ENCODE measurements around the gene ULK2. TPM values are rescaled to one million over a fixed set of nuclear protein-coding genes. Genes with fewer than 3 reads are reported as not detected.

Gene ULK2
- polyA plus RNA-seq, 1 donor from 2014 or later: 1.8 TPM

DNA sequence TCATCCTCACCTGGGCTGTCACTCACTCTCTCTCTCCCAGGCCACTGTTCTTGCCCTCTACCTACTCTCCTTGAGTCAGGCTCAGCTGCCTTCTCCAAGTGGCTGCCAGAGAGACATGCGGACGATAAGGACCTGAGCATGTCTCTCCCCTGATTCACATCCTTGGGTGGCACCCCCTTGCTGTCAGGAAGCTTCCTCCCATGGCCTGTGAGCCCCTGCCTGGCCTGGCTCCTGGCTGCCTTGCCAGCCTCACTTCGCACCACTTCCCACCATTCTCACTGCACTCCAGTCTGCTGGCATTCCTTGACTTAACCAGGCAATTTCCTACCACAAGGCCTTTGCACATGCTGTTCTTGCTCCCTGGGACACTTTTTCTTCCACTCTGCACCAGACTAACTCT lies 116.9 kb downstream of the ULK2 start:
- Mint-ChIP-seq H3K27ac (peak overlapping the region in 1 of 3 donors; percentile 35), H3K4me1 (peaks cover 14 to 21% (median 19%) of the 10 kb centered on the region in 3 donors)

DNA sequence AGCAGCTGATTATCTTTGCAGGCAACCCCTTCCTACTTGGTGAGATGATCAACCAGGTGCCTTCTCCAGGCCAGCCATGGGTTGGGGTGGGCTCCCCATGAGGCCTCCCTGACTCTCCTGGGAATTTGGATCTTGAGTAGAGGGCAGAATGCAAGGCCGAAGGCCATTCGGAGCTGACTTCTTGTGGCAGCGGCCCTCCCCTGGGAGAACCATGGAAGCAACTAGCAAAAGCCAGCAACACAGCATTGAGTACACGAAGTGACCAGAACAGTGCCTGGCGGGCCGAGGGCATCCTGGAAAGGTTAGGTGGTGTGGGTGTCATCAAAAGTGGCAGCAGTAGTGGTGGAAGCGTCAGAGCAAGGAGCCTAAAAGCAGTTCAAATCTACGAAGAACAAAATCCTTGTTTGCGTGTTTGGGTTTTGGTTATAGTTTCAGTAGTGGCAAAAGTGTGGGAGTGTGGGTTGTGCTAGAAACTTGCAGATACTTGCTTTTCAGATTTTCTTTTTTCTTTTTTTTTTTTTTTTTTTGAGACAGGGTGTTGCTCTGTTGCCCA lies 117.6 kb downstream of the ULK2 start:
- H3K36me3 Mint-ChIP-seq: peaks cover 2% of the 10 kb centered on the region
- peaks cover 11 to 15% (median 12%) of the 10 kb centered on the region in 3 donors for H3K4me1 Mint-ChIP-seq
- H3K27ac Mint-ChIP-seq: no peak overlapping the region
- no peak overlapping the region for H3K4me3 Mint-ChIP-seq
- peaks cover 2% of the 10 kb centered on the region for H3K27me3 Mint-ChIP-seq
- peaks cover 0 to 1% (median 0%) of the 10 kb centered on the region in 3 donors for H3K9me3 Mint-ChIP-seq

More for the DNA sequence above, 116.9 kb downstream of the ULK2 start:
- Mint-ChIP-seq H3K27me3 (peaks cover 2% of the 10 kb centered on the region), H3K36me3 (peaks cover 2% of the 10 kb centered on the region), H3K4me3 (no peak overlapping the region), H3K9me3 (peaks cover 0 to 1% (median 0%) of the 10 kb centered on the region in 3 donors)

DNA sequence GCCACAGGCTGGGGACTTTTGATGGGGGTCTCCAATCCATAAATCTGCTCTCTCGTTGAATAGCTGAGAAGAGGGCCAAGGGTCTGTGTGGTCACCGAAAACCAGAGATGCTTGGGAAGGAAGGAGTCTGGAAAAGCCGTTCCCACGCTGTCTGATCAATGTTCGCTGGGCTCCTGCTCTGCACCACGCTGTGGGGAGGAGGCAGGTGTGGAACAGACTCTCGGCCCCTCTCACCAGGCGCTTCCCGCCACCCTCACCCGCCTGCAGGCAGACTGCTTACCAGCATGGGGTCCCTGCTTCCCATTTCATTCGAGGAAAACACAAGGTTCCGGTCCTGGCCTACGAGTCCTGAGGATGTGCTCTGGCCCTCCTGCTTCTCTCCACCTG lies 118.9 kb downstream of the ULK2 start:
- Mint-ChIP-seq H3K9me3 (peaks cover 0 to 1% (median 0%) of the 10 kb centered on the region in 3 donors), H3K36me3 (peaks cover 2% of the 10 kb centered on the region), H3K27me3 (peaks cover 2% of the 10 kb centered on the region), H3K4me3 (no peak overlapping the region), H3K27ac (no peak overlapping the region), H3K4me1 (peaks cover 2 to 5% (median 4%) of the 10 kb centered on the region in 3 donors)

DNA sequence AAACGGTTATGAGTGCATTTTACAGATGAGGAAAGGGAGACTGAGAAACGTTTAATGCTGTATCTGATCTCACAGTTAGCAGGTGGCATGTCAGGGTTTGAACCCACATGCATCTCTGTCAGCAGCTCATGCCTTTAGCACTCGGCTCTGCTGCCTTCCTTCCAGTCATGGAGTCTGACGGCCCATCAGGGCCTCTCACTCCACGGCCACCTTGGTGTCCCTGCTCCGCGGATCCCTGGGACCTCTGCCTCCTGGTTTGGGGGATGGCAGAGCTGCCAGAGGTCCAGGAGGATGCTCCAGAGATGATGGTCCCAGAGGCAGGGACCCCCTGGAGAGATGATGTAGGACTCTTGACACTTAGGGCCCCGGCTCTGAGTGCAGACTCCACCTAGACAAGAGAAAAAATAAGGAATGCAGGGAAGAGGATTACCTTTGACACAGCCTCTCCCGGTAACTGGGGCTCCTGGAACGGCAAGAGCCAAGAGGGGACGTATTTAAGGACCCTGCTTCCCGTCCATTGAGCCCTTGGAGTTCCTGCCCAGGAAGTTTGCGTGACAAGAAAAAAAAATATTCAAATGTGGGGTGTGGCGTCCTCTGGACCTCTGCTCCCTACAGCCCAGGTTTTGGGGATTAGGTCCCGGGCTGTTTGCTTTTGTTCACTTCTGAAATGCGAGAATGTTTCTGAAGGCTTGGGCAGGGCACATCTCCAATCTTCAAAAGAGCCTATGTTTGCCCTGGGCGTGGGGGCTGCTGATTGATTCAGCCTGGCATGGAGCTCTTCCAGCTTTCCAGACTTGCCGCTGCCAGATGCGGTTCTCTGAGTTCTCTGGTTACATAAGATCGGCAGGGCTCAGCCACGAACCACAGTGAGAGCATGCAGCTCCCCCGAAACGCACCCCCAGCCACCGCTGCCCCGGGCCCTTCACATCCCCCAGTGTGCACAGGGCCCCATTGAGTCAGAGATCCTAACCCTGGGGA lies 119.6 kb downstream of the ULK2 start, which contains the start of gene ALDH3A1:
ALDH3A1 (minus strand) TSS at position 470 of the 978 bp plus-strand sequence. CDS start 3,169 bp downstream, outside the sequence.
- peak within 1 kb of the TSS in 1 of 4 donors; percentile 54 for H3K4me3 Mint-ChIP-seq
- H3K4me1 Mint-ChIP-seq: peaks cover 0 to 4% (median 2%) of the 10 kb centered on the region in 3 donors
- peaks cover 0 to 1% (median 0%) of the 10 kb centered on the region in 3 donors for H3K9me3 Mint-ChIP-seq
- peak within 1 kb of the TSS in 1 of 3 donors; percentile 75 for H3K27ac Mint-ChIP-seq
- H3K27me3 Mint-ChIP-seq: peaks cover 2% of the 10 kb centered on the region
- H3K36me3 Mint-ChIP-seq: peaks cover 2% of the 10 kb centered on the region

DNA sequence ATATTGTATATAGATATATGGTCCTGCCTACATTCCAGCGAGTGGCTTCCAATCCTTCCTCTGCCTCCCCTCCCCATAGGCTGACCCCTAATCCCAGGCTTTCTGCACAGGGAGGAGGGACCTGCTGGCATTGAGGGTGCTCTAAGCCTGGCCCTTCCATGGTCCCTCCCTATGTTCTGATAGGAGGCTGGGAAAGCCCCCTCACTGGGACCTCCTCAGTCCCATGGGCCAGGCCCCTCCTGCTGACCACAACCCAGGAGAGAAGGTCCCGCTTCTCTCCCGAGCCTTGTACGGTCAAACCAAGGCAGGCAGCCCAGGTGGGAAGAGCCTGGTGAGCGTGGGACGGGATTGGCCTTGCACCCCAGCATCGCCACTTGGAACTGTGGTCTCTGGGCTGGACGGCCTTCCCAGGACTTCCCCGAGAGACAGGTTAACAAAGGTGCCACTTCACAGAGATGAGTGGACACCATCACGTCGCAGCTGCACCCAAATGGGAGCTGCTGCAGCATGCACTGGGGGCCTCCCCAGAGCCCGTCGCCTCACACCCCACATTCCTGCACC lies 120.5 kb downstream of the ULK2 start:
- H3K4me3 Mint-ChIP-seq: no peak overlapping the region
- H3K9me3 Mint-ChIP-seq: peaks cover 0 to 1% (median 0%) of the 10 kb centered on the region in 3 donors
- peaks cover 0 to 4% (median 2%) of the 10 kb centered on the region in 3 donors for H3K4me1 Mint-ChIP-seq
- H3K27ac Mint-ChIP-seq: no peak overlapping the region
- H3K36me3 Mint-ChIP-seq: peaks cover 2% of the 10 kb centered on the region
- peaks cover 2% of the 10 kb centered on the region for H3K27me3 Mint-ChIP-seq

DNA sequence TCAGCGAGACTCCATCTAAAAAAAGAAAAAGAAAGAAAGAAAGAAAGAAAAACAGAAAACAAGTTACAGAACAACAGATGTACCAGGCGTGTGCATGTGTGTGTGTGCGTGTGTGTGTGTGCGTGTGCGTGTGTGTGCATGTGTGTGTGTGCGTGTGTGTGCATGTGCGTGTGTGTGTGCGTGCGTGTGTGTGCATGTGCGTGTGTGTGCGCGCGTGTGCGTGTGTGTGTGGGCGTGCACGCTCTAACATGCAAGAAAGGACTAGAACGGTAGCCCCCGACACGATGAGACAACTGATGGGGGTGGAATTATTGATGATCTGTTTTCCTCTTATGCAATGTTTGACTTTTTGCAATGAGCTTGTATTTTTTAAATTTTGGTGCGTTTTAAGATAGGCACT lies 121.2 kb downstream of the ULK2 start:
- H3K4me3 Mint-ChIP-seq: peak overlapping the region in 1 of 4 donors; percentile 32
- peaks cover 0 to 4% (median 2%) of the 10 kb centered on the region in 3 donors for H3K4me1 Mint-ChIP-seq
- H3K36me3 Mint-ChIP-seq: peaks cover 2% of the 10 kb centered on the region
- peaks cover 2% of the 10 kb centered on the region for H3K27me3 Mint-ChIP-seq
- no peak overlapping the region for H3K27ac Mint-ChIP-seq
- no peaks in the 10 kb centered on the region for H3K9me3 Mint-ChIP-seq

DNA sequence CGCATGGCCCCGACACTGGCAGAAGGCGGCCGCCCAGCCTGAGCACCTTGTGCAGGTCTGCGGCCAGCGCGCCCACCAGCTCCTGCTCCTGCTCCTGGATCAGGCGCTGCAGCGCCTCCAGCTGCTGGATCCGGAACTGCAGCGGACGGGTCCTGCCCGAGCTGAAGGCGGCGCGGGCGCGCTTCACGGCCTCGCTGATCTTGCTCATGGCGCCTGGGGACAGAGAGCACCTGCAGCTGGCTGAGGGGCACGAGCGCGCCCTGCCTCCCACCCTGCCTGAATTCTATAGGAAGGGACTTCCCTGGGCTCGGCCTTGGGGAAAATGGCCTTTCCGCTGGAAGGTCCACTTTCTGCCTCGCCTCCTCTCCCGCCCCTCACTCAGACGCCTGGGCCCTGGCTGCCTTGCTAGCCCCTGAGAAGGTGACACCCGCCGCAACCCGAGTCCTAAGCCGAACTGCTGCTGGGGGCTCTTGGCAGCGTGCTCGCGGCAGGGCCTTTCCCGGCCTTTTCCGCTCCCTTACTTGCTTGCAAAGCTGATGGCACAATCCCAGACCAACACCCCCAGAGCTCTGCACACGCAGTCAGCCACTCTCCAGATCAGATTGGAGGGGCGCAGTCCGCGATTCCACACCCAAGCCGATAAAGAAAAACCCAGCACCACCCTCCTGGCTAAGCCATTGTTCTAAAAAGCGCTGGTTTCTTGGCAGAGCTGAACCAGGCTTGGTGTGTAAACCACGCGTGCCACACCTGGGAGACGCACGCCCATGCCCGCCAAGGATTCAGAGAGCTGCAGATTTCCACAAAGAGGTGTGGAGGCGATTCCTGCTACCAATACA lies 122.6 kb downstream of the ULK2 start:
- H3K4me1 Mint-ChIP-seq: peaks cover 0 to 2% (median 0%) of the 10 kb centered on the region in 3 donors
- peaks cover 2% of the 10 kb centered on the region for H3K36me3 Mint-ChIP-seq
- no peaks in the 10 kb centered on the region for H3K9me3 Mint-ChIP-seq
- H3K27ac Mint-ChIP-seq: no peak overlapping the region
- peak overlapping the region in 3 of 4 donors; percentile 50 to 75 (median 66) for H3K4me3 Mint-ChIP-seq
- H3K27me3 Mint-ChIP-seq: peaks cover 2% of the 10 kb centered on the region

DNA sequence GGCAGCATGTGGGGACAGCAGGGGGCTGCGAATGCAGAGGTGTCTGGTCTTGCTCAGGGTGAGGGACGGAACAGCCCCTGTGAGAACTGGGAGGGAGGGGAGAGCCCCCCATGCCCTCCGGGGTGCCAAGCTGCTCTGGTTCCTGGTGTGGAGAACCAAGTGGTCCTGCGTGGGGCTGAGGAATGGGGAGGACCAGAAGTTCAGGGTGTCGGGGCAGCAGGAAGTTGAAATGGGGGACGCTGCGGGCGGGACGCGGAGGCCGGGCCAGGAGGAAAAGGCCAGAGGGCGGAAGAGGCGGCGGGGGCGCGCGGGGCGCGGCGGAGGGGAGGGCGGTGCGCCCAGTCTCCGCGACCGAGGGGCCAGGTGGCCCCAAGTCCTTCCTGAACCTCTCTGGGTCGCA lies 123.2 kb downstream of the ULK2 start:
- Mint-ChIP-seq H3K27me3 (peaks cover 2% of the 10 kb centered on the region), H3K4me1 (peaks cover 0 to 2% (median 0%) of the 10 kb centered on the region in 3 donors), H3K4me3 (peak overlapping the region in 3 of 4 donors; percentile 75 to 90 (median 84)), H3K27ac (no peak overlapping the region), H3K9me3 (no peaks in the 10 kb centered on the region), H3K36me3 (peaks cover 2% of the 10 kb centered on the region)

DNA sequence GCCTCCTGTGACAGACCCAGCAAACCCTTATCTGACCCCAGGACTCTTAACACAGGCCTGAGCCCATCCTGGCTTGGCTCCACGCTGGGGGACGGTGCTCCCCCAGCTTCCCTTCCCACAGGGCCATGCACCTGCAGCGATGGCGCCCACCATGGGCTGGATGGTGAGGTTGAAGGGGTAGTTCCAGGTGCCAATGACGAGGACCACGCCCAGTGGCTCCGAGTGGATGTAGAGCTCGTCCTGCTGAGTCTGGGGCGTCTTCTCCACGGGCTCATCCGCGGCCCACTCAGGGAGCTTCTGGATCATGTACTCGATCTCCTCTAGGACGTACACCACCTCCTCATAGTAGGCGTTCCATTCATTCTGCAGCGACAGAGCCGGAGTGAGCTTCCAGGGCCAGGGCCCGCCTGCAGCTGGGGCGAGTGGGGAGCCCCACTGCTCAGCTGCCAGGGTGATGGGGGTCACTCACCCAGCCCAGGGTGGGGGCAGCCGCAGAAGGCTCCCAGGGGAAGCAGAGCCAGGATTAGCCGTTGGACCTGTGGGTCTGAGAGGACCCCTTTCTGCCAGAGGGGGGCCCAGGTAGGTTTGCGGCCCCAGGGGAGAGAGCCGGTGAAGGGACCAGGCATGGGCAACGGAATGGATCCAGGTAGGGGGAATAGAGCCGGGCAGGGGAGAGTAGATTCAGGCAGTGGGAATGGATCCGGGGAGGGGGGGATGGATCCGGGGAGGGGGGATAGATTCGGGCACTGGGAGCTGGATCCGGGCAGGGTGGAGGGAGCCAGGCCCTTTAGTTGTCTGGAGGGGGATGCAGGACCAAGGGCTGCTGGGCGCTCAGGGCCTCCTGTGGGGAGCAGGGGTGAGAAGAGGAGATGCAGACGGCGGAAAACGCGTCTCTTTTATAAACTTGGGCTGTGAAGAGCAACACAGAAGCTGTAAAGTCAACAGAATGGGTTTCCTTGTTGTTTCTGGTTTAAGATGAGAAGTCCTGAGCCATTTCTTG lies 124.3 kb downstream of the ULK2 start:
- H3K4me1 Mint-ChIP-seq: no peaks in the 10 kb centered on the region
- H3K27ac Mint-ChIP-seq: peak overlapping the region in 1 of 3 donors; percentile 19
- no peaks in the 10 kb centered on the region for H3K9me3 Mint-ChIP-seq
- no peaks in the 10 kb centered on the region for H3K36me3 Mint-ChIP-seq
- peak overlapping the region in 3 of 4 donors; percentile 43 to 70 (median 70) for H3K4me3 Mint-ChIP-seq
- no peaks in the 10 kb centered on the region for H3K27me3 Mint-ChIP-seq

DNA sequence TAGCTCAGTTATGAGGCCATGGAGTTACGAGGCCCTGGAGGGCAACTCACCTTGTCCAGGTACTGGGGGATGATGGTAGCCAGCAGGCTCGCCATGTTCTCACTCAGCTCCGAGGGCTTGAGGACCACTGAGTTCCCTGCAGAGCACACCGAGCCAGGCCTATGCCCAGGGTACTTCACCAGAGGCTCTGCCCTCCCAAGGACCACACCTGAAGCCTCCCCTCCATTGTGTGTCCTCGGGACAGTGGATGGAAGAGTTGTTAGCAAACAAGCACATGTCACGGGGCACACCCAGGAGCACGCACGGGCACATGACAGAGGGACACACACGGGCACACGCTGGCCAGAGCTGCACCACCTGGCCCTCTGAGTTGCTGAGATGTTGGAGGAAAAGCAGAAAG lies 125.2 kb downstream of the ULK2 start:
- Mint-ChIP-seq H3K36me3 (no peaks in the 10 kb centered on the region), H3K9me3 (no peaks in the 10 kb centered on the region), H3K27ac (no peak overlapping the region), H3K4me1 (no peaks in the 10 kb centered on the region), H3K4me3 (peak overlapping the region in 1 of 4 donors; percentile 33), H3K27me3 (no peaks in the 10 kb centered on the region)

DNA sequence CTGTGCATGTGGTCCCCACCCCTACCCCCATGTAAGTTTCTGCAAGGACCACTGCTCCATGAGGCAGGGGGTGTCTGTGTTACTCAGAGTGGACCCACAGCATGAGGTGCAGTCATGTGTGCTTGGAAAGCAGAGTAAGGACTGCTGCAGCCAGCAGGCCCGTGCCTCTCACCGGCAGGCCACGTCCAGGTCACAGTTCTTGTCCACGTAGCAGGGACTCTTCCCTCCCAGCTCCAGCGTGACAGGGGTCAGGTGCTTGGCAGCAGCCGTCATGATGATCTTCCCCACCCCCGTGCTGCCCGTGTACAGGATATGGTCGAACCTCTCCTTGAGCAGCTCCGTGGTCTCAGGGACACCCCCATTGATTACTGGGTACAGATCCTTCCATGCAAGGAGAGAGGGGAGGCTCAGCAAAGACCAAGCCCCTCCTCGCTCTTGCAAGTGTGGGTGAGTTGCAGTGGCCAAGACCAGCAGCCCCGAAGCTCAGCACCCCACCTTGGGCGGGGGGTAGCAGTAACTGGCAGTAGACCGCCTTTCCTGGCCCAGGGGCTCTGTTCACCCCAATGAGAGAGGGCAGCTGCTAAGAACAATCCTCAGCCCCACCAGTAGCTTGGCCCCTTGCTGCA lies 125.8 kb downstream of the ULK2 start:
- Mint-ChIP-seq H3K4me3 (no peak overlapping the region), H3K27ac (no peak overlapping the region)

DNA sequence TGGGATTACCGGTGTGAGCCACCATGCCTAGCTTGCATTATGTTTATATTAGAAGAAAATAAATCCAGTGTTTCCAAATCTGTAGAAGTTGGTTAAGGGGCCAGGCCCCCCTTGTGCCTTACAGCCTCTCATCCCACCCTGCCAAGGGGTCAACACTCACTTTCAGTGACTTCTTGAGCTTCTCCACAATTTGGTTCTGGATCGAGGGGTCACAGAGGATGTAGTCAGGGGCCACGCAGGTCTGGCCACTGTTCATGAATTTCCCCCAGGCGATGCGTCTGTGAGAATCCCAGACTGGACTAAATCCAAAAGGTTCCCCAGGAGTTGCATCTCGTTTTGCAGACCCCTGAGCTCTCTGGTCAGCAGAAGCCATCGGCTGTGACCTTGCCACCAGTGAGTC lies 126.8 kb downstream of the ULK2 start:
- no peaks in the 10 kb centered on the region for H3K4me1 Mint-ChIP-seq
- no peaks in the 10 kb centered on the region for H3K36me3 Mint-ChIP-seq
- no peak overlapping the region for H3K27ac Mint-ChIP-seq
- no peaks in the 10 kb centered on the region for H3K9me3 Mint-ChIP-seq
- no peak overlapping the region for H3K4me3 Mint-ChIP-seq
- no peaks in the 10 kb centered on the region for H3K27me3 Mint-ChIP-seq

More for the DNA sequence above, 125.8 kb downstream of the ULK2 start:
- H3K36me3 Mint-ChIP-seq: no peaks in the 10 kb centered on the region
- H3K9me3 Mint-ChIP-seq: no peaks in the 10 kb centered on the region
- H3K27me3 Mint-ChIP-seq: no peaks in the 10 kb centered on the region
- H3K4me1 Mint-ChIP-seq: no peaks in the 10 kb centered on the region
